GM10847 (cell line): ENCODE results near the gene MAGEB17.

Experiments
- POLR2A ChIP-seq: IDR thresholded peaks from 2 replicates; pipeline ENCODE4 v1.6.1; 2011; ENCODE audit not compliant: insufficient read length; ENCODE audit errors: extremely low read depth

The MAGEB17 gene

GRCh38 chrX:16142246-16142558 lies 25.1 kb upstream of the MAGEB17 start:
- TF ChIP-seq POLR2A: no peak

- no peak for TF ChIP-seq POLR2A
Measured at GRCh38 chrX:16143968-16144367, 23.3 kb upstream of the MAGEB17 start.

- no peak for TF ChIP-seq POLR2A
Measured at GRCh38 chrX:16144420-16144819, 22.9 kb upstream of the MAGEB17 start.

GRCh38 chrX:16145656-16146055 lies 21.6 kb upstream of the MAGEB17 start:
- TF ChIP-seq POLR2A: no peak

GRCh38 chrX:16148896-16149295 lies 18.4 kb upstream of the MAGEB17 start:
- no peak for TF ChIP-seq POLR2A

GRCh38 chrX:16155581-16156096 lies 11.6 kb upstream of the MAGEB17 start:
- no peak for TF ChIP-seq POLR2A

- TF ChIP-seq POLR2A: no peak
Measured at GRCh38 chrX:16156692-16157331, 10.5 kb upstream of the MAGEB17 start.

- TF ChIP-seq POLR2A: no peak
Measured at GRCh38 chrX:16160729-16161128, 6.6 kb upstream of the MAGEB17 start.

- no peak for TF ChIP-seq POLR2A
Measured at GRCh38 chrX:16162391-16162790, 4.9 kb upstream of the MAGEB17 start.

GRCh38 chrX:16164748-16165147 lies 2.5 kb upstream of the MAGEB17 start:
- TF ChIP-seq POLR2A: no peak

- TF ChIP-seq POLR2A: no peak
Measured at GRCh38 chrX:16171039-16171438, 3.8 kb downstream of the MAGEB17 start.

GRCh38 chrX:16171944-16172343 lies 4.7 kb downstream of the MAGEB17 start:
- TF ChIP-seq POLR2A: no peak

- TF ChIP-seq POLR2A: no peak
Measured at GRCh38 chrX:16172391-16172790, 5.1 kb downstream of the MAGEB17 start.

- TF ChIP-seq POLR2A: no peak
Measured at GRCh38 chrX:16175329-16176061, 8.2 kb downstream of the MAGEB17 start.

- TF ChIP-seq POLR2A: no peak
Measured at GRCh38 chrX:16177260-16177659, 10.0 kb downstream of the MAGEB17 start.

GRCh38 chrX:16185725-16186136 lies 18.4 kb downstream of the MAGEB17 start:
- TF ChIP-seq POLR2A: no peak

- TF ChIP-seq POLR2A: no peak
Measured at GRCh38 chrX:16186380-16187007, 19.2 kb downstream of the MAGEB17 start.
